HepG2 (cell line): ENCODE data around the gene OGFOD3. TPM values are rescaled to one million over a fixed set of nuclear protein-coding genes. Genes with fewer than 3 reads are reported as not detected.

Source experiments
- AGO2 ChIP-seq: fragments of 200-400 bp; formaldehyde crosslinking; optimal IDR thresholded peaks from 2 replicates; pipeline ENCODE3; 2017; ENCODE audit warnings: mild to moderate bottlenecking, low read depth, low read length, moderate library complexity
- BRD4 ChIP-seq: sonication (generic); formaldehyde crosslinking; IDR thresholded peaks from 2 replicates; pipeline ENCODE4 v1.4.0; 2020; ENCODE audit warnings: missing genetic modification reagents
- ETV6 ChIP-seq: sonication (generic); formaldehyde crosslinking; conservative IDR thresholded peaks from 2 replicates; pipeline ENCODE4 v1.4.0; 2020; ENCODE audit warnings: missing genetic modification reagents
- FOXP1 ChIP-seq, 2 experiments: fragments of 450-650 bp in 1 of 2; IDR thresholded peaks; 2 replicates each; pipeline ENCODE4 v1.6.1; 2017 to 2018; ENCODE audit warnings: antibody characterized with exemption in 1 of 2
- GLI4 ChIP-seq: sonication (generic); formaldehyde crosslinking; IDR thresholded peaks from 2 replicates; pipeline ENCODE4 v1.5.1; 2020; ENCODE audit warnings: missing genetic modification reagents, mild to moderate bottlenecking, moderate library complexity, borderline replicate concordance
- HOMEZ ChIP-seq: IDR thresholded peaks from 2 replicates; pipeline ENCODE4 v1.6.1; 2016; ENCODE audit warnings: low read depth
- JUNB ChIP-seq: sonication (generic); formaldehyde crosslinking; IDR thresholded peaks from 2 replicates; pipeline ENCODE4 v1.8.0; 2022; ENCODE audit warnings: missing genetic modification reagents, mild to moderate bottlenecking, borderline replicate concordance
- MTA1 ChIP-seq: sonication (generic); formaldehyde crosslinking; IDR thresholded peaks from 2 replicates; pipeline ENCODE4 v1.4.0; 2020; ENCODE audit warnings: missing genetic modification reagents, mild to moderate bottlenecking, borderline replicate concordance
- SP140L ChIP-seq: sonication (generic); formaldehyde crosslinking; IDR thresholded peaks from 2 replicates; pipeline ENCODE4 v1.4.0; 2020; ENCODE audit warnings: missing genetic modification reagents, borderline replicate concordance
- SRSF4 ChIP-seq: fragments of 200-400 bp; formaldehyde crosslinking; IDR thresholded peaks from one replicate; pipeline ENCODE4 v1.6.1; 2018; ENCODE audit warnings: mild to moderate bottlenecking, low read depth, low read length, moderate library complexity; ENCODE audit not compliant: poor library complexity, severe bottlenecking
- TEAD3 ChIP-seq: optimal IDR thresholded peaks from 2 replicates; pipeline ENCODE3; 2016; ENCODE audit warnings: borderline replicate concordance
- THYN1 ChIP-seq: sonication (generic); formaldehyde crosslinking; IDR thresholded peaks from 2 replicates; pipeline ENCODE4 v1.8.1; 2023; ENCODE audit warnings: low read depth, mild to moderate bottlenecking, moderate library complexity, missing genetic modification reagents, borderline replicate concordance
- ZC3H4 ChIP-seq: sonication (generic); formaldehyde crosslinking; IDR thresholded peaks from 2 replicates; pipeline ENCODE4 v1.4.0; 2020; ENCODE audit warnings: missing genetic modification reagents, borderline replicate concordance
- ZNF207 ChIP-seq: fragments of 450-650 bp; IDR thresholded peaks from 2 replicates; pipeline ENCODE4 v1.6.1; 2016; ENCODE audit warnings: antibody characterized with exemption, borderline replicate concordance
- ZNF550 ChIP-seq: sonication (generic); formaldehyde crosslinking; IDR thresholded peaks from 2 replicates; pipeline ENCODE4 v1.4.0; 2020; ENCODE audit warnings: mild to moderate bottlenecking, missing genetic modification reagents, borderline replicate concordance
- ZNF614 ChIP-seq: IDR thresholded peaks from 2 replicates; pipeline ENCODE4 v1.6.1; 2018; ENCODE audit warnings: missing biosample characterization, missing genetic modification reagents, inconsistent platforms, borderline replicate concordance
- ZNF687 ChIP-seq: sonication (generic); formaldehyde crosslinking; IDR thresholded peaks from 2 replicates; pipeline ENCODE4 v1.5.1; 2020; ENCODE audit warnings: mild to moderate bottlenecking, missing genetic modification reagents, moderate library complexity
- polyA plus RNA-seq, 8 experiments: library from polyadenylated mRNA; depleted of rRNA in 3 of 8; stranded (reverse) in 7 of 8; unstranded in 1 of 8; fragments of >200 nt; fragmentation: Illumina TruSeq in 4 of 8; extraction: Trizol in 4 of 8; gene quantifications; 2 replicates each; pipeline versions ENCODE4 v1.2.1 to v1.2.3, GENCODE V29; 2011 to 2016; ENCODE audit warnings: low read depth in 4 of 8, missing spikeins in 1 of 8, mixed read lengths in 1 of 8; ENCODE audit not compliant: insufficient read depth in 1 of 8
- total RNA-seq, 5 experiments: library from RNA; depleted of rRNA; stranded (reverse); fragments of >200 nt; fragmentation: Illumina TruSeq; extraction: Trizol; gene quantifications; 2 replicates each; pipeline ENCODE4 v1.2.3, GENCODE V29; 2016; ENCODE audit warnings: low read depth in 1 of 5
- TF ChIP-seq, protein P1 (sequence below): IDR thresholded peaks from 2 replicates; pipeline ENCODE4 v1.6.1; 2018; ENCODE audit warnings: missing genetic modification reagents
- TF ChIP-seq, protein P2 (sequence below): sonication (generic); formaldehyde crosslinking; IDR thresholded peaks from 2 replicates; pipeline ENCODE4 v1.4.0; 2020; ENCODE audit warnings: missing genetic modification reagents, borderline replicate concordance
- TF ChIP-seq, protein P3 (sequence below): IDR thresholded peaks from 2 replicates; pipeline ENCODE4 v1.6.1; 2016; ENCODE audit warnings: mild to moderate bottlenecking, missing biosample characterization, missing genetic modification reagents

OGFOD3 gene
- total and polyA plus RNA-seq, 2 of the 13 experiments (the other 11 are each of a cell fraction or from before 2014, with no cell fraction given) = 40.0 to 42.1 TPM

DNA sequence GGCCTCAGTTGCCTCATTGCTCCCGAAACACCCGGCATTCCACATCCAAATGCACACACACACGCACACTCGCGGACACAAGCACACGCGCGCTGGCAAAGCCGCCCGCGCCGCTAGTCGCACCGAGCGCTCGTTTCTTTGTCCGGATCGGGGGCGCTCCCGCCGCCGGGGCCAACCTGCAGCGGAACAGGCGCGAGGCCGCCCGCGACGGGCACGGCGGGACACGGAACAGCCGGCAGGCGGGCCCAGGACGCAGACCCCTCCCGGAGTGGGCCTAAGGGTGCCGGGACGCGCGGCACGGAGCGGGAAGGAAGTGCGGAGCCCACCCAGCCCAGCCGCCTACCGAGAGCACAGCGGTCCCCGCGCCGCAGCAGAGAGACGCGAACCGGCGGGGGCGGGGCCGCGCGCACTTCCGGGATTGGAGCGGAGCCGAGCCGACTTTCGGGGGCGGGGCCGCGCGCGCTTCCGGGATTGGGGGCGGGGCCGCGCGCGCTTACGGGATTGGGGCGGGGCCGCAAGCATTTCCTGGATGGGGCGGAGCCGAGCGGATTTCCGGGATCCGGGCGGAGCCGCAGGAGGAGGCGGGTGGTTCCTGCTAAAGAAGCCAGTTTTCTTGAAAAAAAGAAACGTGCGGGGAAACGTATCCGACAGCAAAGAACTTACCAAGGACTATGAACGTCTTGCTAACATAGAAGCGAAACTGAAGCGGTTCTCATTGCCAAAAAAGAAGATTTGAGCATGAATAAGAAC is 32.1 kb upstream of the OGFOD3 start, which contains the start of gene CYBC1 (continued):
- TF ChIP-seq, protein P1, sequence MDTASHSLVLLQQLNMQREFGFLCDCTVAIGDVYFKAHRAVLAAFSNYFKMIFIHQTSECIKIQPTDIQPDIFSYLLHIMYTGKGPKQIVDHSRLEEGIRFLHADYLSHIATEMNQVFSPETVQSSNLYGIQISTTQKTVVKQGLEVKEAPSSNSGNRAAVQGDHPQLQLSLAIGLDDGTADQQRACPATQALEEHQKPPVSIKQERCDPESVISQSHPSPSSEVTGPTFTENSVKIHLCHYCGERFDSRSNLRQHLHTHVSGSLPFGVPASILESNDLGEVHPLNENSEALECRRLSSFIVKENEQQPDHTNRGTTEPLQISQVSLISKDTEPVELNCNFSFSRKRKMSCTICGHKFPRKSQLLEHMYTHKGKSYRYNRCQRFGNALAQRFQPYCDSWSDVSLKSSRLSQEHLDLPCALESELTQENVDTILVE (CRISPR knock-in tag) = peak; percentile 95; the same call in 1 of the 2 replicates
- TF ChIP-seq BRD4 (CRISPR knock-in tag) (no peak), JUNB (no peak), MTA1 (CRISPR knock-in tag) (peak; percentile 82; the same call in 1 of the 2 replicates), SP140L (CRISPR knock-in tag) (no peak), AGO2 (peak; percentile 90), THYN1 (CRISPR knock-in tag) (no peak), ETV6 (CRISPR knock-in tag) (peak; percentile 98), ZNF207 (no peak), ZC3H4 (CRISPR knock-in tag) (no peak), FOXP1 (IDR thresholded peaks at IDR 0.05) (no peak), FOXP1 (CRISPR knock-in tag; IDR thresholded peaks at IDR 0.05) (no peak), ZNF687 (CRISPR knock-in tag) (peak; percentile 93), ZNF550 (CRISPR knock-in tag) (peak; percentile 98), GLI4 (CRISPR knock-in tag) (peak; percentile 69; the same call in 1 of the 2 replicates), SRSF4 (no peak), HOMEZ (CRISPR knock-in tag) (no peak), ZNF614 (CRISPR knock-in tag) (no peak), TEAD3 (CRISPR knock-in tag) (no peak)
- TF ChIP-seq, protein P2, sequence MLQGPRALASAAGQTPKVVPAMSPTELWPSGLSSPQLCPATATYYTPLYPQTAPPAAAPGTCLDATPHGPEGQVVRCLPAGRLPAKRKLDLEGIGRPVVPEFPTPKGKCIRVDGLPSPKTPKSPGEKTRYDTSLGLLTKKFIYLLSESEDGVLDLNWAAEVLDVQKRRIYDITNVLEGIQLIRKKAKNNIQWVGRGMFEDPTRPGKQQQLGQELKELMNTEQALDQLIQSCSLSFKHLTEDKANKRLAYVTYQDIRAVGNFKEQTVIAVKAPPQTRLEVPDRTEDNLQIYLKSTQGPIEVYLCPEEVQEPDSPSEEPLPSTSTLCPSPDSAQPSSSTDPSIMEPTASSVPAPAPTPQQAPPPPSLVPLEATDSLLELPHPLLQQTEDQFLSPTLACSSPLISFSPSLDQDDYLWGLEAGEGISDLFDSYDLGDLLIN = peak; percentile 62; the same call in 1 of the 2 replicates
- TF ChIP-seq, protein P3, sequence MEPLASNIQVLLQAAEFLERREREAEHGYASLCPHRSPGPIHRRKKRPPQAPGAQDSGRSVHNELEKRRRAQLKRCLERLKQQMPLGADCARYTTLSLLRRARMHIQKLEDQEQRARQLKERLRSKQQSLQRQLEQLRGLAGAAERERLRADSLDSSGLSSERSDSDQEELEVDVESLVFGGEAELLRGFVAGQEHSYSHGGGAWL (CRISPR knock-in tag) = peak; percentile 98
